Naive thymus-derived CD4-positive, alpha-beta T cell (primary cell): Measurements from ENCODE around the gene MEF2A. TPM values are rescaled to one million over a fixed set of nuclear protein-coding genes. Genes with fewer than 3 reads are reported as not detected.

Experiments used
- ATAC-seq: fragments of 150-1000 bp; cut with Tn5 transposase; 2 replicates; pipeline ENCODE4 v1.10.0; 2021; ENCODE audit warnings: mild to moderate bottlenecking, moderate library complexity
- CTCF ChIA-PET: fragments of 350-600 bp; sonication (Branson Sonifier 250); formaldehyde crosslinking; loops from one replicate; lab custom pipeline; 2021; ENCODE audit warnings: antibody characterized with exemption; lab: Charles Lee
- POLR2A ChIA-PET: fragments of 350-600 bp; sonication (Branson Sonifier 250); formaldehyde crosslinking; loops from one replicate; lab custom pipeline; 2021; ENCODE audit warnings: antibody characterized with exemption, inconsistent platforms; lab: Charles Lee
- DNase-seq, 9 donors: peaks; one replicate each; pipeline versions ENCODE4 v3.0.0 to v3.0.0-alpha.2; 2020 to 2022; ENCODE audit warnings: mixed read lengths in 1 of 9
- H3K27ac ChIP-seq: one replicate; pipeline ENCODE4 v1.7.0; 2013; ENCODE audit warnings: mild to moderate bottlenecking, low read depth, low read length, moderate library complexity
- H3K27me3 ChIP-seq, 2 donors: one replicate each; pipeline ENCODE4 v1.7.0; 2013; ENCODE audit warnings: low read length in 2 of 2, mild to moderate bottlenecking in 2 of 2, moderate library complexity in 2 of 2; ENCODE audit not compliant: control insufficient read depth in 2 of 2, insufficient read depth in 2 of 2
- H3K36me3 ChIP-seq, 3 experiments: 1 replicate in 2 of 3; 2 replicates in 1 of 3; pipeline ENCODE4 v1.7.0; 2013; ENCODE audit warnings: low read length in 3 of 3, mild to moderate bottlenecking in 3 of 3, moderate library complexity in 1 of 3; ENCODE audit not compliant: insufficient read depth in 3 of 3, control insufficient read depth in 2 of 3
- H3K4me1 ChIP-seq, 2 donors: one replicate each; pipeline ENCODE4 v1.7.0; 2013; ENCODE audit warnings: low read length in 2 of 2, mild to moderate bottlenecking in 2 of 2, moderate library complexity in 1 of 2; ENCODE audit not compliant: control insufficient read depth in 2 of 2, insufficient read depth in 2 of 2
- H3K4me3 ChIP-seq: 2 replicates; pipeline ENCODE4 v1.7.0; 2013; ENCODE audit warnings: mild to moderate bottlenecking, low read length
- H3K9me3 ChIP-seq, 3 experiments: 1 replicate in 2 of 3; 2 replicates in 1 of 3; pipeline ENCODE4 v1.7.0; 2013; ENCODE audit warnings: low read length in 3 of 3; ENCODE audit not compliant: control insufficient read depth in 2 of 3
- H3K27ac Mint-ChIP-seq, 9 donors: one replicate each; pipeline ENCODE4 v1.8.0; 2020 to 2022; ENCODE audit warnings: mixed read lengths in 9 of 9, mild to moderate bottlenecking in 8 of 9, moderate library complexity in 5 of 9, inconsistent platforms in 2 of 9
- H3K27me3 Mint-ChIP-seq, 5 donors: one replicate each; pipeline ENCODE4 v1.8.0; 2021 to 2022; ENCODE audit warnings: mixed read lengths in 5 of 5, mild to moderate bottlenecking in 1 of 5
- H3K36me3 Mint-ChIP-seq, 5 donors: one replicate each; pipeline ENCODE4 v1.8.0; 2020 to 2022; ENCODE audit warnings: mixed read lengths in 5 of 5, mild to moderate bottlenecking in 3 of 5, inconsistent platforms in 1 of 5
- H3K4me1 Mint-ChIP-seq, 7 donors: one replicate each; pipeline ENCODE4 v1.8.0; 2020 to 2022; ENCODE audit warnings: mixed read lengths in 7 of 7, mild to moderate bottlenecking in 3 of 7, inconsistent platforms in 1 of 7
- H3K4me3 Mint-ChIP-seq, 10 donors: one replicate each; pipeline ENCODE4 v1.8.0; 2020 to 2022; ENCODE audit warnings: mild to moderate bottlenecking in 10 of 10, mixed read lengths in 10 of 10, moderate library complexity in 6 of 10, inconsistent platforms in 2 of 10
- H3K9me3 Mint-ChIP-seq, 11 donors: one replicate each; pipeline ENCODE4 v1.8.0; 2020 to 2022; ENCODE audit warnings: mixed read lengths in 11 of 11, mild to moderate bottlenecking in 4 of 11, inconsistent platforms in 1 of 11, moderate library complexity in 1 of 11
- intact Hi-C, 2 donors: fragments of 100-400 bp; cut with micrococcal nuclease; formaldehyde crosslinking; loops; one replicate each; pipeline ENCODE4 v1.15.1; 2023
- polyA plus RNA-seq, 2 donors: library from polyadenylated mRNA; unstranded; fragments of 300-500 nt; fragmentation: Illumina TruSeq; gene quantifications; one replicate each; pipeline ENCODE4 v1.2.3, GENCODE V29; 2021
- total RNA-seq, 6 experiments: library from RNA in 5 of 6; stranded (reverse) in 5 of 6; gene quantifications; 1 replicate in 5 of 6; 2 replicates in 1 of 6; pipeline ENCODE4 v1.2.3 and lab custom pipeline; 2021 to 2026

The MEF2A gene
- total and polyA plus RNA-seq, 7 experiments from 2014 or later: 17.2 to 42.8 (median 34.0) TPM

GRCh38 chr15:99764522-99764921, 198.7 kb downstream of the MEF2A start:
- CTCF ChIA-PET: no interaction called here

More at GRCh38 chr15:99764522-99764921, 198.7 kb downstream of the MEF2A start:
- Mint-ChIP-seq H3K27ac (no peak overlapping the region), H3K4me1 (no peaks in the 10 kb centered on the region), H3K27me3 (peaks cover 0 to 13% (median 0%) of the 10 kb centered on the region in 5 donors), H3K36me3 (no peaks in the 10 kb centered on the region), H3K9me3 (no peaks in the 10 kb centered on the region), H3K4me3 (no peak overlapping the region)
- POLR2A ChIA-PET: no interaction called here
- intact Hi-C loops: no loop called here
- no peak for DNase-seq
- Histone ChIP-seq H3K4me1 (no peaks in the 10 kb centered on the region), H3K9me3 (no peaks in the 10 kb centered on the region), H3K4me3 (no peak overlapping the region), H3K36me3 (no peaks in the 10 kb centered on the region), H3K27me3 (no peaks in the 10 kb centered on the region), H3K27ac (no peak overlapping the region)
- no peak for ATAC-seq

Other genes starting within 250 kb of the MEF2A start
- 10 to 100 TPM in 4 of 5 experiments, 1 to 10 TPM in 1; 7.9 to 22.4 (median 15.4) TPM for gene LYSMD4, start 167.5 kb downstream of the MEF2A start, total RNA-seq
- 1 to 10 TPM; 8.3 to 8.8 TPM for gene LYSMD4, start 167.5 kb downstream of the MEF2A start, polyA plus RNA-seq